Astrocyte (in vitro differentiated cells and primary cell): Measurements from ENCODE around the gene ERICH3.

Experiments
- CTCF ChIP-seq: IDR thresholded peaks from 2 replicates; pipeline ENCODE4 v1.5.1; 2011; ENCODE audit warnings: low read depth, mild to moderate bottlenecking, inconsistent platforms, low read length, moderate library complexity; ENCODE audit not compliant: insufficient read depth
- EZH2 ChIP-seq: IDR thresholded peaks from 2 replicates; pipeline ENCODE4 v1.6.1; 2012; ENCODE audit warnings: mild to moderate bottlenecking, low read length, inconsistent platforms; ENCODE audit not compliant: insufficient read depth

- TF ChIP-seq CTCF (no peak), EZH2 (no peak)
Observed at GRCh38 chr1:74623716-74624115, 49.9 kb downstream of the ERICH3 start.
